ENCODE results near the gene EMX2.
"Not testable (repeated sequence)": the region's sequence is repeated elsewhere in the genome, so short reads cannot be mapped to it uniquely, and the experiment has no call there.

Gene EMX2

DNA sequence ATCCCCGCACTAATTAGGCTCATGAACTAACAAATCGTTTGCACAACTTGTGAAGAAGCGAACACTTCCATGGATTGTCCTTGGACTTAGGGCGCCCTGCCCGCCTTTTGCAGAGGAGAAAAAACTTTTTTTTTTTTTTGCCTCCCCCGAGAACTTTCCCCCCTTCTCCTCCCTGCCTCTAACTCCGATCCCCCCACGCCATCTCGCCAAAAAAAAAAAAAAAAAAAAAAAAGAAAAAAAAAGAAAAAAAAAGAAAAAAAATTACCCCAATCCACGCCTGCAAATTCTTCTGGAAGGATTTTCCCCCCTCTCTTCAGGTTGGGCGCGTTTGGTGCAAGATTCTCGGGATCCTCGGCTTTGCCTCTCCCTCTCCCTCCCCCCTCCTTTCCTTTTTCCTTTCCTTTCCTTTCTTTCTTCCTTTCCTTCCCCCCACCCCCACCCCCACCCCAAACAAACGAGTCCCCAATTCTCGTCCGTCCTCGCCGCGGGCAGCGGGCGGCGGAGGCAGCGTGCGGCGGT is at the start of gene EMX2:
EMX2 (plus strand) TSS at position 41 of the 519 bp plus-strand sequence. CDS start 522 bp downstream, outside the sequence.
- no peak for DNase-seq

DNA sequence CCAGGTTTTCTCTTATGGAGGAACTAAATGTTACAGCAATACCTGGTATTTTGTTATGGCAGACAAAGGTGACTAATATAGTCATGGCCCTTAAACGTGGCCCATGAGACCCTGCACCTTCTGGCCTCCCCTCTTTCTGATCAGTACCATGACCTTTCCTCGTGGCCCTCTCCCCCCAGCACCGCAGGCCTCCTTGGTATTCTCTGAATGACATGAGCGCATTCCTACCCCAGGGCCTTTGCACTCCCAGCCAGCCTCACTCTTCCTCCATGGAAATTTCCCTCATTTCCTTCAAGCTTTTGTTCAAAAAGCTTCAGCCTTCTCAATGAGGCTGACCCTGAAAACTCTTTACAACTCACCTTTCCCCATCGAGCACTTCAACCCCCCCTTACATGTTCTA is 46.5 kb upstream of the EMX2 start:
- DNase-seq: no peak

DNA sequence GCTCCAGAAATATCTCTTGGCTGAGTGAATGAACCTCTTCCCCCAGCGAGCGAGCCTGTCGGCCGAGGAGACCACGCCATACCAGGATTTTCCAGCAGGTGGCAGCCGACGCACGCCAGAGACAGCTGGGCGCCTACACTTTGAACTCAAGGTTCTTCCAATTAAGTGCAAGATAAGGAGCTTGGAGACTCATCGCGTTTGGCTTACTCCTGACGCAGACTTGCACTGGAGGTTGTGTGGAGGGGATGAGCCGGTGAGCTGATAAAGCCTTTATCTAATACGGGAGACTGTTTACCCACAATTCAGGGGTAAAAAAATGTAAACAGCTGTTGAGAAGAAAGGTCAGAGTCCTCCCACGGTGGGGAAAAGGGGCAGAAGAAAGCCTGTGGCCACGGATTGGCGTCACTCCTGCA is 45.9 kb upstream of the EMX2 start:
- peak; percentile 31 to 56 (median 42) for DNase-seq

DNA sequence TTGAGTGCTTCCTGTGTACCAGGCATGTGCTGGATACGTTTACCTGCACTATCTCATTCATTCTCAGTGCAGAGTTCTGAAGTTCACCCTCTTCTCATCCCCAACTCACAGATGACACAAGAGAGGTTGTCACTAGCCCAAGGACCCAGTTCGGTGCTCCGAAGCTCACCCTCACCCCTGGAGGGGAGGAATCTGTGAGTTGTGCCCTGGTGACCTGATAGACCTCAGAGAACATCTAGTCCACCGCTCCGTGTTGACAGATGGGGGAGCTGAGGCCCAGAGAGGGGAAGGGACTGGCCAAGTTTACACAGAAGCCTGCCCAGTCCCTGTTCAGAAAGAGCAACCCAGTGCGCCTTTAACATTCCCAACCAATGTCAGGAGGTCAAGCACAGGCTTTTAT is 44.8 kb upstream of the EMX2 start:
- no peak for DNase-seq

DNA sequence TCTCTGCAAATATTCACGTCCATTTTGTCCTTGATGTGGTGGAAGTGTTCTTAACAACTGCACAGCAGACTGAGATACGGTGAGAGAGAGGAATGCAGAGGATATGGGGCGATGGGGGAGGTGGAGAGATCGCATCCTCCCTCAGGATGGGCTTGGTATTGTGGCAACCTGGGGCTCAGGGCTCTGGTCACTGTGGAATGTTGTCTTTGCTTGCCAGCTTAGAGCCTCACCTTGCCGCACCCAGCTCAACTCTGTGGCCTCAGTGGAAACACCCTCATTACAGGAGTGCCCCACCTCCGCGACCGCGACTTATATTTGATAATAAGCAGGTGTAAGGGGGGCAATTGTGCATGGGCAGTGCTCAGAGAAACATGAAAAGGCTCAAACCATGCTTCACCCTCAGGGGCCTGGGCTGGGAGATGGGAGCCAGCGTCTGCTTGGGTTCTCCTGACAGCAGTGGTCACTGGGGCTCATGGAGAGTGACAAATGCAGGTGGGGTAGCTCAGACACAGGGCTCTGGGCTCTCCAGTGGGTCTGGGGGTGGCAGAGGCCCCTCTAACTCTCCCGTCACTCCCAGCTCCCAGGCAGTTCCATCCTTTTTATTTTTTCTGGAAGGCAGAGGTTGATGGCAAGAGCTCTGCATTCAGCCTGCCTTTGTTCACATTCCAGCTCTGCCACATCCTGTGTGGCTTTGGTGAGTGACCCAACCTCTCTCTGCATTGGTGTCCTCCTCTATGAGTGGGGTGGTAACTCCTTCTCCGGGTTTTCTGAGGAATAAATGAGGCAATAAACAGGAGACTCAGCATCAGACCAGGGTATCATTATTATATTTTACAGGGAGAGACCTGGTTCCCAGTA is 43.1 kb upstream of the EMX2 start:
- DNase-seq: no peak

DNA sequence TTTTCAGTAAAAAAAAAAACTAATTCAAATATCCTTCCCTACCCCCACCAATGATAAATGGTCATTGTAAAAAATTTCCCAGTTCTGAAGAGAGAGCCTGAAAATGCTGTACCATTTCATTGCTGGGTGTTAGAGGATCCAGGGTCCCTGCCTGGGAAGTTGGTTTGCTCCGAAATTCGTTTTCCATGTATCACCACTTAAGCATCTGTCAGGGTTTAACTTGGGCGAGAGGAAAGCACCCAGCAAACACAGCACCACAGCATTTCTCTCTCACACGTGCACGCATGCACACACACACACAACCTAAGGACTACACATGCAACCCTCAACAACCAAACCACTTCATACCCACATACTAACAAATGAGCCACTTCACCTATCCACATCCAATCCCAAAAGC is 42.1 kb upstream of the EMX2 start:
- DNase-seq: no peak

DNA sequence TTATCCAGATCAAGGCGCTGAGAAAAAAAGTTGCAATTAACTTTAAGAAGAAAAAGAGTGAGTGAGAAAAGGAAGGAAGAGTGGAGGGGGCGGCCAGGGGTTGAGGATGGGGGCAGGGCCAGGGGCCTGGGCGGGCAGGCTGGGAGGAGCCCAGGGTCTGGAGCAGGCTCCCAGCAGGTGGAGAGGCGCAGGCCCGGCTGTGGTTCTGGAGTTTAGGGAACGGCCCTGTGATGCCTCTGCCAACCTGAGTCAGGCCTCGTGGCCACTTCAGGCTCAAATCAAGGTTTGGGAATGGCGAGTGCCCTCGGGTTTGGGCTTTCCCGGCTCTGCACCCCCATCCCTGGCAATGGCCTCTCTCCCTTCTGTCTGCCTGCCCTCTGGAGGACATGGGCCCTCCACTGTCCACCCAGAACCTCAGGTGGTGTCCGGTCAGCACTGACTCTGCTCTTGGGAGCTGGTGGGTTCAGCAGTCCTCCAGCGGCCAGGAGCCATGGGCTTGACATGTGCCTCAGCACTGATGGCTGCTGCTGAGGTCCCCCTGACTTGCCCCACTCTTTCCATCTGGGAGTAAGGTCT is 41.0 kb upstream of the EMX2 start:
- DNase-seq: no peak

DNA sequence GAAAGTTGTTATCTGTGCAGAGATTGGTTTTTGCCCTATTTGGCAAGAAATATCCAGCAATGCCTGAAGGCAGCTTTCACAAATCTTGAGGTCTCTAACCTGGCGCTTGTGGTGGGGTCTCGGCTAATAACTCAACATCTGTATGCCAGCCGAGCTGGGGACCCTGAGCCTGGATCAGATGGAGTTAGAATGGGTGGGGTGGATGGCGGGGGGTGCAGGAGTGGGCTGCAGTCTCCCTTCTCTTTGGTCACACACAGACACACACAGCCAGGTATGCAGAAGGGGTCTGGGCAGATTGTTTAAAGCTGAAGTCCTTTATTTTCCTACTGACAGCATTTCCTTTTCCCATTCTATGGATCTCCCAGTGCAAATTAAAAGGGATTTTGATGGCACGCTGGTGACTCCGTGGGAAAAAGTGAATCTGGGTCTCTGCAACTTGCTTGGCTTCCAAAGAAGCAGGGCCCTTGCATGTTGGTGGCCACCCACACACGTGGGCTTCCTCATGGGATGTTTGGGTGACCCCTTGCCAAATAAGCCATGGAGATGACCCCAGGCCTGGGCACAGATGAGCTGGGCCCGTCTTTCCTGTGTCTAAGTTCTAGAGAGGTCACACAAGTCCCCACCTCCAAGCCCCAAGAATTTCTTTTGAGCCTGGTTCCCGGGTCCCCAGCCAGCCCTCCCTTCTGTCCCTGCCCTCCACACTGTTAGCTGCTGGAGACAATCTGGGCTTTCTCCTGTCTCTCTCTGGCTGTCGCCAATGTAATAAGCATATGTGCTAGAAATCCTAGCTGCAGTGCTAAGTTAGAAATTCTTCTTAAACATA is 39.9 kb upstream of the EMX2 start:
- DNase-seq: no peak

DNA sequence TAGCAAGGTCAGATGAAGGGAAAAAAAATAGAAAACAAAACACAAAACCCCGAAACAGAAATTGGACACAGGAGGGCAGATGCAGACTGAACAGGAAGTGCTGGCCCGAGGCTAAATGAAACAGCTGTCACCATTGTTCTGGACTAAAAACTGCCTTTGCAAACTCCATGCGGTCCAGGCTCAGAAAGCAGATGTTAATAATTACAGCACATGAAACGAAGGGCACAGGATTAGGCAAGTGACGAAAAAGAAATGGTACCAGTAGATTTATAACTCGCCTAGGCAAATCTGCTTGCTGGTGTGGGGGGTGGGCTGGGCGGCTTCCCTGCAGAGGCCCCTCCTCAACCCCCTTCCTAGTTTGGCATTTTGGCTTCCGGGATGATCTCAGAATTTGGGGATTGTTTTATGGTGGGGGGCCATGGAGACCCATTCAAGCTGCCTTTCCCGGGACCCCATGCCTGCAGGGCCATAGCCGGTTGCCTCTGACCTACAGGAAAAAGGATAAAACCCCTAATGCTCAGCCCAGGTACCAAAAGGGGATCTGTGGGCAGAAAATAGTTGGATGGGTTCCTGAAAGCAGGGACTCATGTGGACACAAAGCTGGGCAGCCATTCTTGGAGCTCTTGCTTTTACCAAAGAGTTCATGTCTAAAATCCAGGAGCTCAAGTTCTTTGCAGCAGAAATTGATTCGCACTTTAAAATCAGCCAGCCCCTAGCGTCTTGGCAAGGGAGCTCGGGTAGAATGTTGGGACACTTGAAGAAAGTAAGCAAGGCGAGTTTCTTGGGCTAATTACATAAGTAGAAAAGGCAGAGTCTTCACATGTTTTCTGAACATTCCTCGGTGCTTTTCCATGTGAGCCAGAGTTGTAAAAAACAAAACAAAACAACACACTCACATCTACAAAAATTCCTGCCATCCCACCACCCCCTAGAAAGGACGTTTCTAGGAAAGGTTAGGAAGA is 39.0 kb upstream of the EMX2 start:
- no peak for DNase-seq

DNA sequence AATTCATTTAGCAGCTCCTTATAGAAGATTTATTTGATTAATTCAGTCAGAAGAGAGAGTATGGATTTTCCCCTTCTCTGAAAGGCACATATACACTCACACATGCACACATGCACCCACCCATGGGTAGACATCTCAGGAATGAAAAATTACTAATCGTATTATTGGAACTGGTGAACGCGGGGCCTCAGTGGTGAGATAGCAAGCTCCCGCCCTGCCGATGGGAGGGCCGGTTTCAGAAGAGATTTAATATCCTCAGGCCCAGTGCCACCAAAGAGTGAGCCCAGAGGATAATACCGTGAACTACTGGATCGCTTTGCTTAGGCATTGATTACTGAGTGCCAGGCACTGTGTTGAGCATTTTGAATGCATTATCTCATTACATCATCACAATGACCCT is 38.0 kb upstream of the EMX2 start:
- no peak for DNase-seq

DNA sequence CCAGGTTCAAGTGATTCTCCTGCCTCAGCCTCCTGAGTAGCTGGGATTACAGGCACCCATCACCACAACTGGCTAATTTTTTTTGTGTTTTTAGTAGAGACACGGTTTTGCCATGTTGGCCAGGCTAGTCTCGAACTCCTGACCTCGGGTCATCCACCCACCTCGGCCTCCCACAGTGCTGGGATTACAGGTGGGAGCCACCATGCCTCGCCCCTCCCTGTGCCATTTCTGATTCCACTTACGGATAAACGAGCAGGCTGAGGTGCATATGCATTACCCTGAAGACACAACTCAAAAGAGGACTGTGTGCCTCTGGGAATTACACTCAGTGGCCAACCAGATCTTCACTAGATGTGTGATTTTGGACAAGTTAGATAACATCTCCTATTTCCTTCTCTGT is 35.5 kb upstream of the EMX2 start:
- not testable (repeated sequence) for DNase-seq

DNA sequence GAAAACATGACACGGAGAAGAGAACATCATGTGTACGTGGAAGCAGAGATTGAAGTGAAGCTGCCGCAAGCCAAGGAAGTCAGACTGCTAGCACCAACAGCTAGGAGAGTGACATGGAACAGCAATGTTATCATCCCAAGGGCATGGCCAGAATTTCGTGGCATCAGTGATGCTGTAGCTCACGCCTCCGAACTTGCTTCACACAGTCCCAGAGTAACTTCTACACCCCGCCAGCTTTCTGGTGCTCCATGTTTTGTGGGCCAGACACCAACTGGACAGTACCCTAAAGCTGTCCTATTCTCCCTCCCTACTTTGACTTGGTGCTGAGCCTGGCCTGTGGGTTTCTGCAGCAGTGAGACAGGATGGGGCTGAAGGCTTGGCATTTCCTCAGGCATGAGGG is 33.0 kb upstream of the EMX2 start:
- DNase-seq: no peak

DNA sequence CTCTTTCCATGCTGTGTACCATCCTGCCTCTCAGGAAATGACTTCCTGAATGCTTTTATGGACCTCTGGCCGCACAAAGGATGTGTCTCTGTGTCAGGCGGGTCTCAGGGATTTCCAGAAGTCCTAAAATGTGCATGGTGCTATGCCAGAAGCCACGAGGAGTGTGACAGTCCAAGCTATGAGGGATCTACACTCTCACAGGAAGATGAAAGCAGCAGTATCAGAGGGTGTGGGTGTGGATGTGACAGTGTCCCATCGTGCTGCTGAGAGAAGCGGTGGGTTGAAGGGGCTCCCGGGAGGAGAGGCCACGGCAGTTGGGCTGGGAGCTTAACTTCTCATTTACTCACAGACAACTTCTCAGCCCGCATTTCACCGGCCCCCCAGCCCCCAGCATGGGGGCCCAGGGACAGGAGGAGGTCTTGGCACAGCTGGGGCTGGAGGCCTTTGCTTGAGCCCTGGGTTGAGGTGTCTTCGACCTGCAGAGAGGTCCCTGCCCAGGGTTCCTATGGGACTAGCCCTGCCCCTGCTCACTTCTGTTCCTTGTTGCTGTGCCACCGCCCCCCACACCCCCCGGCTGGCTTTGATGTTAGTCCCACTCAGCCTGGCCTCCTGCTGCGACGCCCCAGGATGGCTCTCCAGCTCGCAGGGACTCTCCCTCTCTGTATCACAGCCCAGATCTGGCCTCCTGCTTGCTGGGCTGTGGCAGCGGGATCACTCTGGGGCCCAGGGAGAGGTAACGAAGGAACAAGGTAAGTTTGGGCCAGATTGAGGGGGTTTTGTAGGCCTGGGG is 30.8 kb upstream of the EMX2 start:
- DNase-seq: no peak

DNA sequence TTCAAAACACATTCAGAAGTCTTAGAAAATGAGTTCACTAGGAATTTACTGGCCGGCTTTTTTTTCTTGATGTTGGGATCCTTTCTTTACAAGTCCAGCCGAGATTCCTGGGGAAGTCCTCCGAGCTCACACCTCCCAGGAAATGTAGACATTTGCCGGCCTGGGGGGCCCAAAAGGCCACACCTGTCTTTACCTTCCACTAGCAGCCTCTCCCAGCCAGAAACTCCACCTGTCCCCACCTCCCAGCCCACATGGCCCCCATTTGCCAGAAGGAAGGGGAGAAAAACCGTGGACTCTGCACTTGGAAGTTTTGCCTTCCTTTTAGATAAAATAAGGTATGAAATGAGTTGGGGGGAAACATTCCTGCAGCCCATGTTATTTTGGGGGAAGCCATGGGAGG is 27.6 kb upstream of the EMX2 start:
- DNase-seq: no peak

DNA sequence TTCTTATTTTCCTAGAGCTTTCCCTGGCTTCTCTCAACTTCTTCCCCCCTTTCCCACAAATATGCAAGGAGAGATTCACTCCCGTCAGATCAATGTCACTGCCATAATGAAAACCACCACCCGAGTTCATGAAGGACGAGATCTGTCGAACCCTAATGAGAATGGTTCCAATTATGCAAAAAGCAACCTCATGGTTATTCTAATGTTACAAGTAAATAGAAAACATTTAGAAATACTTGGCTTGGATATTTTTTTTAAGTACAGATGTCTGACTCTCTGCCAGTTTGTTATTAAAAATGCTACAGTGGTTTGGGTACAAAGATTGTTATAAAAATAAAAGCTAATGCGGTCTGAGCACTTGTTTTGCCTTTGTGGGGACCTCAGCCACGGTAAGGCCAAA is 25.9 kb upstream of the EMX2 start:
- DNase-seq: no peak

DNA sequence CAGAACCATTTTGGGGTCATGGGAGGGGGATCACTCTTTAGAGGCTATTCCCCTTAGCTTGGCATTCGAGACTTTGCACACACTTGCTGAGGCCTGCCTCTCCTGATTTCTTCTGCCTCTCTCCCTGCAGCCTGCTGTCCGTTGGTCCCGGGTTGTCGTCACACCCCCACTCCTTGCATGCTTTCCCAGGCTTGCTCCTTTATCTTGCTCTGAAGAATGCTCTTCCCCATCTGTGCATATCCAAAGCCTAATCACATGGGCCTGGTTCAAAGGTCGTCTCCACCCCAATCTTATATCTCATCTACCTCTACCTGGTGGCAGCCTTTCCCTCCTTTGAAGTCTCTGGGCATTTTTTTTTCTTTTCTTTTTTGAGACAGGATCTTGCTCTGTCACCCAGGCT is 24.3 kb upstream of the EMX2 start:
- no peak for DNase-seq

DNA sequence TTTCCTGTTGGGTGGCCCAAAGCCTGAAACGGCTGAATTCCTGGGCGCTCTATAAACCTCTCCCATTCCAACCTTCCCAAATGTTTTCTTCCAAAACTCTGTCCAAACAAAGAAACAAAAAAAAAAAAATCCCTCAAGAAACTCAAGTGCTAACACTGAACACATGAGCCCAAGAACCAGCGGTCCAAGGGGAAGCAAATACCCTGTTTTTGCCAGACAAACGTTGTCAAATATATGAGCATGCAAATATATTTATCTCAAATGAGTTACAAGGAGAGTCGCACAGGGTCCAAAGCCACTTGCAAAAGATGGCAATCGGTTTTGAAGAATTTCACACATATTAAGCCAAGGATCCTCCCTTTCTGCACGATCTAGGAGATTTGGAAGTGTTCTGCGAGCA is 23.3 kb upstream of the EMX2 start:
- no peak for DNase-seq

DNA sequence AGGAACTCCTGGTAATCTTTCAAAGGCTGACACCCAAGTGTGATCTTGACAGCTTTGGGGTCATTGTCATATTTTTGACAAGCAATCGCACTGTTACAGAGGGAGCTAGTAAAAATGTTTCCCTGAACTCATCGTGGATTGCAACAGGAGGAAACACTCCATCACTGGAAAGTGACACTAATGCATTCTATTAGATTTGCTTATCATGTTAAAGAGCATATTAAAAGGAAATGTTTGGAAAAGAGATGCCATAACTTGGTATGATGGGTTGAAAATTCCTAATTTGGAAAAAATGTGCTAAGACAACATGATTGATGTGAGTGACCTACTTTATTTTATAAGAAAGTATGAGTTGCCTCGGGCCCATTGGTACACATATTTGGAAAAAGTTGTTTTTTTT is 22.7 kb upstream of the EMX2 start:
- no peak for DNase-seq

DNA sequence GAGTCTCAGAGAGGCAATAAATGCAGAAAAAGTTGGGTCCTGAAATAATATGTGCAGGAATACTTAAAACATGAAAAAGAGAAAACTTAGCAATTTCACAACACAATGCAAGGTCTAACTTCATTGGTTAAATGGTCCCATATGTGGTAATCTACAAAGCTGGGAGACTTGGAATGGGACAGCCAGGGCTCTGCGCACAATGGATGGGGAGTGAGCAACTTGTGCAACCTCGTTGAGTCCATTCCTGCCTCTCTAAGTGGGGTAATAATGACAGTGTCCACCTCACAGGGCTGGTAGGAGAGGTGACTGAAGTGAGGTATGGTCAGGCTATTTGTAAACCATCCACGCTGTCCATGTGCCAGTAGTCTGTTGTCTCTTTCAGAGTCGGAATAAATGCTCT is 11.8 kb upstream of the EMX2 start:
- DNase-seq: no peak

DNA sequence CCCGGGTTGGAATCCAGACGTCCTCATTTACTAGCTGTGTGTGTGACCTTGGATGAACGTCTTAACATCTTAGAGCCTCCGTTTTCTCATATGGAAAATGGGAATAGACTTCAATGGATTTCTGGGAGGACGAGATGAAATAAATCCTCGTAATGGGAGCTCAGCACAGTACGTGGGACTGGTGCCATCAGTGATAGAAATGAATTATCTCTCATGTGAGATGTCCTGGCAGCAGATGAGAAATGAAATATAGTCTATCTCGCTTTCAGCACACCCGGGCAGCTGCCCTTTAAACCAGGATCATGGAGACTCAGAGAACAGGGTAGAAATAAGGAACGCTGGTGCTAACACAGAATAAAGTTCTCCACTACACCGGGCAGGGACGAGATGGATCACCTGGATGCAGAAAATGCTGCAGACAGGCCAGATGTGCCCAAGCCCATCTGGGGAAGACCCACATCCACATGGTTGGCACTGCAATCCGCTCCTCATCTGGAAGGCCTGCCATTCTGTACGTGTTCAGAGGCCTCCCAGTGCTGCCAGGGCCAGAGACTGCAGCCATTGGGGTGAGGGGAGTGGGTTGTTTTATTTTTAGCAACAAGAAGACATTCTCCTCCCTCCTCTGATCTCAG is 11.1 kb upstream of the EMX2 start:
- DNase-seq: no peak

DNA sequence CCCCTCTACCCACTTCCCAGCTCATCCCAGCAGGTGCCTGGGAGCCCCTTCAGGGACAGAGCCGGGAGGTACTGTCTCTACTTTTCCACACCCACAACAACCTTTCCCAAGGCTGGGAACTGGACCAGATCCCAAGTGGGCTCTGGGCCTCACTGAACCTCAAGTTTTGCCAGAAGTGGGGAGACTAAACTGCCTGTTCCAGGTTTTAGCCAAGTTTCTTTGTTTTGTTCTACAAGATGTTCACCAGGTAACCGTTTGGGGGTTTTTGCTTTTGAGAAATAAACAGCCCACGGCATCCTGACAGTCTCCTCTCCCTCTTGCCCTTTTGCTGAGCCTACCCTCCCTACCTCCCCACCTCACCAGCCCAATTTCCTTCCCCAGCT is 10.6 kb upstream of the EMX2 start:
- no peak for DNase-seq

All from activated naive CD4-positive, alpha-beta T cell (primary cell).